ENCODE measurements around the gene SORBS1.

DNA sequence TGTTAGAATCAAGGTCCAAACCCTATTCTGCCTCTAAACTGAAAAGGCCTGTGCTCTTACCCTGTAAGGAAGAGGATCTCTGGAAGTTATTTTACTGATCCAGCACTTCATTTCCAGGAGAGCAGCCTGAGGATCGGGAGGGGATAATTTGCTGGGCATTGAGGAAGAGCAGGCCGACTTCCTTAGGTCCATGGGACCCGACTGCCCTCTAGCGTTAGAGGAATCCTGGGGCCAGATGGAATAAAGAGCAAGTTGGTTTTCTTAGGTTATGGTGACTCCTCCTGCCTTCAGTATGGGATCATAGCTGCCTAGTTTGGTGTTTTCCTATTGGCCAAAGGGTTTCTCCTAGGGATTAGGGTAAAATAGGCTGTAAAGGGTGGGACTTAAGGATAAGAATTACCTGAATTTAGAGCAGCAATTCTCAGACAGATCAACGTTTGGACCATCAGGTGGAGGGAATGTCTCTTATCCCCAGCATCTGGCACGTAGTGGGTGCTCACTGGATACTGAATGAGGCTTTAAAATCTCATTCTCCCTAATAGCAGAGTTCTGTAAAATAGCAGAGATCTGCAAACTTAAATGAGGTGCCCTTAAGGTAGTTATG is 40.0 kb upstream of the SORBS1 start:
- TF ChIP-seq POLR2A (IDR thresholded peaks at IDR 0.05; ENCODE audit: low read depth, low read length) = no peak
- TF ChIP-seq, protein P1, sequence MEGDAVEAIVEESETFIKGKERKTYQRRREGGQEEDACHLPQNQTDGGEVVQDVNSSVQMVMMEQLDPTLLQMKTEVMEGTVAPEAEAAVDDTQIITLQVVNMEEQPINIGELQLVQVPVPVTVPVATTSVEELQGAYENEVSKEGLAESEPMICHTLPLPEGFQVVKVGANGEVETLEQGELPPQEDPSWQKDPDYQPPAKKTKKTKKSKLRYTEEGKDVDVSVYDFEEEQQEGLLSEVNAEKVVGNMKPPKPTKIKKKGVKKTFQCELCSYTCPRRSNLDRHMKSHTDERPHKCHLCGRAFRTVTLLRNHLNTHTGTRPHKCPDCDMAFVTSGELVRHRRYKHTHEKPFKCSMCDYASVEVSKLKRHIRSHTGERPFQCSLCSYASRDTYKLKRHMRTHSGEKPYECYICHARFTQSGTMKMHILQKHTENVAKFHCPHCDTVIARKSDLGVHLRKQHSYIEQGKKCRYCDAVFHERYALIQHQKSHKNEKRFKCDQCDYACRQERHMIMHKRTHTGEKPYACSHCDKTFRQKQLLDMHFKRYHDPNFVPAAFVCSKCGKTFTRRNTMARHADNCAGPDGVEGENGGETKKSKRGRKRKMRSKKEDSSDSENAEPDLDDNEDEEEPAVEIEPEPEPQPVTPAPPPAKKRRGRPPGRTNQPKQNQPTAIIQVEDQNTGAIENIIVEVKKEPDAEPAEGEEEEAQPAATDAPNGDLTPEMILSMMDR (IDR thresholded peaks at IDR 0.05; ENCODE audit: extremely low read depth in 1 of 2, insufficient read depth in 1 of 2, low read depth in 1 of 2, low read length in 2 of 2) = peak; percentile 90 to 96

Measured in endothelial cell of umbilical vein (primary cell).